HG02973 (cell line): ENCODE measurements around the gene PPFIBP2.

Experiments
- ATAC-seq: cut with Tn5 transposase; IDR thresholded peaks from one replicate; pipeline ENCODE4 v1.9.1; 2021; ENCODE audit warnings: moderate library complexity; ENCODE audit not compliant: unreplicated experiment

PPFIBP2 gene

GRCh38 chr11:7524462-7525235 is 10.8 kb downstream of the PPFIBP2 start:
- no peak for ATAC-seq

DNA sequence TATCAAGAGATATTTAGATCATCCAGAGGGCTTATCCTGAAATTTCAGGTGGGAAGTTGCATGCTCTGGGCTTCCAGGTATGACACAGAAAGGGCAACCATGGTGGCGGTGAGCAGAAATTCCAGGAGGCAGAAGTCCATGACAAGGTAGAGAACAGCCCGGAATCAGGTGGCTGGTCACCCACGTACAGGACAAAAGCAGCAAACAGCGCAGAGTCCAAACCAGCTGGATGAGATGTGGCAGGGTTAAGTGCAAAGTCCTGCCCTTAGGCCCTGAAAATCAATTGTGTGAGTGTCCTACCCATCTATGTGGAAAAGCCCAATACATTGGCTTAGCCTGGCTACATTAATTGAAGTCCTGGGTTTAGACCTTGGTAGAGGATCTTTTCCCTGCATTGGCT is 11.6 kb downstream of the PPFIBP2 start:
- ATAC-seq = no peak

DNA sequence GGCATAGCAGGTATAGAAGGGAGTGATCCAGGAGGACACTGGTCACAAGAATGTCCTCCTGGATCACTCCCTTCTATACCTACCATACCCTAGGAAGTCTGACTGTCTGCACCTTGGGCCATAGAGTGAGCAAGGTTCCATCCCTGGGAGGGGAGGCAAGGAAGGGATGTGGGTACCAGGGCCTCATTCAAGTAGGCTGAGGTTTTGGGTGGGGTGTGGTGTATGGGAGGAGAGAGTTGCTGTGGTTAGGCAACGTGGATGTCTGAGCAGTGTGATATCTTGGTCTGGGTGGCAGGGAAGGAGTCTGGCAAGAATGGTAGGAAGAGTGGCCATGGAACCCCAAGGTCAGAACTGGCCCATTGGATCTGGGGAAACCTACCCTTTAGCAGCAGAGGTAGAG is 13.2 kb downstream of the PPFIBP2 start:
- no peak for ATAC-seq

- no peak for ATAC-seq
Observed at GRCh38 chr11:7528514-7529049, 14.8 kb downstream of the PPFIBP2 start.

DNA sequence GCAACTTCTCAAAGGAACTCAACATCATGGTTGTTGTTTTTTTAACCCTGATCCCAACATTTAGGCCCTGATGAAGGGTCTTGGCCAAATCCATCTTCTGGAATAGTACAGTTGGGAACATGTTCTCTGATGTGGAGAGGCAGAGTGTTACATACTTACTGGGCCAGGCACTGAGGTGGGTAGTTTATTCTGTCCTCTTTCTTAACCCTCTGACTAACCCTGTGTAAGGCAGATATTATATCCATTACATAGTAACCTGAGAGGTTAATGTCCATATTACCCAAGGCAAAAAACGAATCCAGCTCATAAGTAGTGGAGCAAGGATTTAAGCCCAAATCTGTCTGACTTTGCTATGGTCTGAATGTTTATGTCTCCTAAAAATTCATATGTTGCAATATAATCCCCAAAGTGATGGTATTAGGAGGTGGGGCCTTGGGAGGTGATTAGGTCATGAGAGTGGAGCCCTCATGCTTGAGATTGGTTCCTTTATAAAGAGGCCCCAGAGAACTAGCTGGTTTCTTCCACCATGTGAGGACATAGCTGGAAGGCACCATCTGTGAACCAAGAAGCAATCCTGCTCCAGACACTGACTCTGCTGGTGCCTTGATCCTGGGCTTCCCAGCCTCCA is 16.3 kb downstream of the PPFIBP2 start:
- no peak for ATAC-seq

DNA sequence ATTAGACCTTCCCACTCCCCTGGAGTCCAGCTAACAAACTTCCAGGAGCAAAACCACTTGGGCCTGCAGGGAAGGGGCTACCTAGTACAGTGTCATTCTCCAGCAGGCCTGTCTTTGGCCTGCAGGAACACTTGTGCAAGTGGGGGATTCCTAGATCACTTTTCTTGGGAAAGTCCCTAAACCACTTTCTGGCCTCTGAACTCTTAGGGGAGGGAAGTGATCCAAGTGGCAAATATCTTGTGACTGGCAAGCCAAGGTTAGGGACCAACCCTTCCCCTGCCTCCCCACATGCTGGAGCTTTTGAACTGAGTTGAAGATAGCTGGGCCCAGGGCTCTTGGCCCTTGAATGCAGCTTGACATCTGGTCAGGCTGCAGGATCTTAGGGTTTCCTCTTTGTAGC is 17.2 kb downstream of the PPFIBP2 start:
- no peak for ATAC-seq

- ATAC-seq = no peak
Observed at GRCh38 chr11:7532405-7533145, 18.8 kb downstream of the PPFIBP2 start.

GRCh38 chr11:7533199-7534041 is 19.6 kb downstream of the PPFIBP2 start:
- peak; percentile 22 for ATAC-seq

- ATAC-seq = peak; percentile 42
Observed at GRCh38 chr11:7534042-7534378, 20.2 kb downstream of the PPFIBP2 start.

DNA sequence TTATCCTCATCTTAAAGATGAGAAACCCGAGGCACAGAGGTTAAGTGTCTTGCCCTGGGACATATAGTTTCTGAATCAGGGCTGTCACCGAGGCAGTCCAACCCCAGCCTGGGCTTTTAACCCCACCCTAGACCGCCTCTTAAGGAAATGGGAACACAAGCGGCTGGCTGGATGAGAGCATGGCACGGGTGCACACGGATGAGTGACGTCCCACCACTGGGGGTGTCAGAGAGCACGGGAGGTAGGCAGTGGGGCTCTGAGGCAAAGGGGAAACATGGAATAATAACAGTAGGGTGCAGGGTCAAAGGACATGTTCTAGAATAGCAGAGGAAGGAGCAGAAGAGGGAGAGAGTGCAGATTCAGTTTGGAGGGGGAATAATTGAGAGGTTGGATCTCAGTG is 22.3 kb downstream of the PPFIBP2 start:
- no peak for ATAC-seq

DNA sequence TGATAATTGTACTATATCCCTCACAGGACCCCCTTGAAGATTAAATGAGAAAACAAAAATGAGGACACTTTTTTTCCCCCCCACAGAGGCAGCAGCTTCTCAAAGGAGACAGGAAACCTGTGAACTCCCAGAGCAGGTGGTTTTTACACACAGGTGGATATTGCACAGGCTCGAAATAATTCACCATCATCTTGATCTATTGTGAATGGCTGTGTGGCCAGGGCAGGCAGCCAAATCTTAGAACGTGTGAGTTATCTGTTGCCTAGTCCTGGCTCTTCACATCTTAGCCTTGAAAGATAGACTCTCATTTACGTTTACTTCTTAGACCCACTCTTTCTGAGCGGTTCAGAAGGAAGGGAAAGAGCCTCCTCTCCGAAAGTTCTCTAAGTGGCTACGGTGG is 23.5 kb downstream of the PPFIBP2 start:
- no peak for ATAC-seq

- ATAC-seq = no peak
Observed at GRCh38 chr11:7538031-7538430, 24.2 kb downstream of the PPFIBP2 start.

DNA sequence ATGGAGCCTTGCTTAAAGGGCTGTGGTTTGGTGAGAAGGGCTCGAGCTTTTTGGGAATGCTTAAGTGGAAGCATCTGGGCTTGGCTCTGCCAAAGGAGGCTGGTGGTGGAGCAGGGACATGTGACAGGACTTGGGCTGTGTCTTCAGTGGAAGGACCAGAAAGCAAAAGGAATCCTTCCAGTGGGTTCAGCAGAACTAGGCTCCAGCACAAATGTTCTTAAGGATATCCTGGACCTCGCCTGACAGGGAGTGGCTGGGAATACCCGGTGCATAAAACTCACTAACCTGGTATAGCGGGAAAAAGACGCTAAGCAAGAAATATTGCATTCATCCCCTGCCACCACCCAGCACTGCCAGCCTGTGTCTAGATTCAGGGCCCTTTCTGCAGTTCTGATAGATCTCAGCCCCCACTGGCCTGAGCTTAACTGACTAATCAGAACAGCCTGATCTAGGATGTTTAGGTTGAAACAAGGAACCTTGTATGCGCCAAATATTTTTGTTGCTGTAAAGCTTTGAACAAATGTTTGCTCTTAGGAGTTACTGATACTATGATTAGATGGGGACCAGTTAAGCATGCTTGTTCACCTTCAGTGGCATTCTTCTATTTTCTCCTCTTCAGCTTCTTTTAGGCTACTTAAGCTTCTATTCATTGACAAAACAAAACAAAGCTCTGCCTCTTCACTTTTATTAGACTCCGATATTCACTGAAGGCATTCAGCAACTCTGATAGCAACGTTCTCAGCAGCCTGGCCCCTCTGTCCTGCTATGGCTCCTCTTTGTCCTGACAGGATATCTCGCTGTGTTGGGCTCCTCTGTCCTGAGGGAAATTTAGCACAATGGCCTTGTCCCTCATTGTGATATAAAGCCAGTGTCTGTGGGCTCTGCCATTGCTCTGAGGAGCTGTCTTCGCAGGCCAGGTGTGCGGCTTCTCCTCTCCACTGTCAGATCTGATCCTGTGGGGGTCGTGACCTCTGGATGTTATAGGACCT is 25.0 kb downstream of the PPFIBP2 start:
- no peak for ATAC-seq

DNA sequence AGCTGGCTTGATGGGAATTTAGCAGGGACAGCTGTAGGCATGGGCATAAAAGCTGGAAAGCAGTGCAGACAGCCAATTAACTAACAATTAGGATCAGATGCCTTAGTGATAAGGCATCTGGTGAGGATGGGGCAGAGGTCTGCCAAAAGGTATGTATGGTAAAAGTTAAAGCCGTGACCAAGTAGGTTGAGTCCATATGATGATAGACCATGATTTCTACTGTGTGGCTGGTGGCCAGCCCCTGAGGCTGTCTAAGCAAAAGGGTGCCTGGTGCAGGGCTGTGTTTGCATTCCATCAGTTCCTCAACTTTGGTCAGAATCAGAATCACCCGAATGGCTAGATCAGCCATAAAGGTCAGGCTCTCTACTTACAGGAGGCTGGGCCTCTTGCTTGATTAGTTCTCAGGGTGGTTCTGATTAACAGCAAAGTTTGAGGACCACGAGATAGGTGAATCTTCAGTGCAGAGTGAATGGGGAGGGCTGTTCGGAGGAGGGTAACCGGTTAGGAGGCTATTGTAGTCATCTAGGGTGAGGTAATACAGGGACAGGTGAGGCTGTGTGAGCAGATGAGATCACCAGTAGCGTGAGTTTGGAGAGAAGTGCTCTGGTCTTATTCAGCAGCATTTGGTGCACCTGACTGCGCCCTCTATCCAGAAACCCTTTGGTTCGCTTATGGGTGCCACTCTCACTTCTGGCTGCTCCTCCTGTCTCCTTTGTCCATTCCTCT is 27.2 kb downstream of the PPFIBP2 start:
- no peak for ATAC-seq

GRCh38 chr11:7543302-7543701 is 29.5 kb downstream of the PPFIBP2 start:
- no peak for ATAC-seq

DNA sequence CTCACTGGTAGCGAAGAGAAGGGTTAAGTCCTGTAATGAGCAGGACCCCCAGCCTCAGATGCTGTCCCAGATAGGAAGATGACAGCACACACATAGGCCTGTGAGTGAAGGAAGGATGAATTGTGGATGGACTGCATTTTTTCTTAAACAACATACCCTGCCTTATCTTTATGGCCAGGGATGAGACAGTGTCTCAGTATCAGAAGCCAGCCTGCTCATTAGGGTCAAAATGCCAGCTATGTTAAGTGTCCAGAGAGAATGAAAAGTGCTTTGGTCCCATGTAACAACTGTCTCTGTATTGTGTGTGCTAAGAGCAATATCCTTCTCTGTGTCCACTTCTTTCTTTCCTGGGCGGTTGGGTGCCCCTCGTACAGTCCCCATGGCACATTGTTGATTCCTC is 30.2 kb downstream of the PPFIBP2 start:
- no peak for ATAC-seq

- ATAC-seq = no peak
Observed at GRCh38 chr11:7545611-7546010, 31.8 kb downstream of the PPFIBP2 start.

DNA sequence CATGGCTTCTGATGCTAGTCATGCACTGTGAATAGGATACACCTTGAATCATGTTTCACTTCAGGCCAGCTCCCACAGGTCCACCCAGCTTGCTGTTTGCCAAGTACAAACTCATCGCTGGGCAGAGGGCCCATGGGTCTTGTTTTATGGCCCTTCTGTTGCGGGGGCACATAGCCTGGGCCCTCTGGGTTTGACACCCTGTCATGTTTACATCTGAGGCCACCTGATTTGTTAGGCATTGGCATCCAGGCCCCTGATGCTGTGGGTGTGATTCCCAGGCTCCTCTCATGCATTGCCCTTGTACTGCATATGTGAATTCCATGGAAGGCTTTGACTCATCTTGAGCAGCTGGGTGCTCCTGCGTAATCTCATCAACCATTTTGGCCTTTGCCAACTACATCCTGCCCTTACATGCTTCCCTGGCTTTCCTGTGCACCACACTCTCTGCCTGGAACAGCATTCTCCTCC is 32.6 kb downstream of the PPFIBP2 start:
- no peak for ATAC-seq

- no peak for ATAC-seq
Observed at GRCh38 chr11:7547687-7548086, 33.9 kb downstream of the PPFIBP2 start.
